ENCODE measurements around the gene CCL24.

DNA sequence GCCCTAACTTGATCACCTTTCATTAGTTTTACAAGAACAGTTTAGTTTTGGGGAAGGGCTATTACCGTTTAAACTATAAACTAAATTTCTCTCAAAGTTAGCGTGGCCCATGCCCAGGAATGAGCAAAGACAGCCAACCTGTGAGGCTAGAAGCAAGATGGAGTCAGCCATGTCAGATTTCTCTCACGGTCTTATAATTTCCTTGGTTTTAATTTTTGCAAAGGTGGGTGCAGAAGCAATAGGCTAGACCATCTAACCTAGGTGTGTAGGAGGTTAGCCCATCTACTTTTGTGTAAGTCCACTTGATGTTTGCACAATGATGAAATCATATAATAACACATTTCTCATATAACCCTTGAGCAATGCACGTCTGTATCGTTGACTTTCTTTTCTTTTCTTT, 8.9 kb downstream of the CCL24 start:
- TF ChIP-seq POLR2A (IDR thresholded peaks at IDR 0.05; ENCODE audit: low read length), result no peak
- TF ChIP-seq GATA1 (IDR thresholded peaks at IDR 0.05; ENCODE audit: low read depth, low read length), result no peak

All from erythroblast (primary cell).